Heart left ventricle (tissue), 16 donors: Measurements from ENCODE around the gene GC. TPM values are rescaled to one million over a fixed set of nuclear protein-coding genes. Genes with fewer than 3 reads are reported as not detected.
A peak's percentile ranks its signal among the peaks of the same experiment; 100 is the strongest.

Experiments used
- ATAC-seq, 4 donors: fragments of 200-7000 bp; cut with Tn5 transposase; one replicate each; pipeline ENCODE4 v1.9.1; 2020 to 2022; ENCODE audit warnings: moderate library complexity in 4 of 4, mild to moderate bottlenecking in 3 of 4, moderate number of reproducible peaks in 1 of 4
- DNase-seq, 5 donors: peaks; one replicate each; pipeline ENCODE4 v3.0.0-alpha.2; 2020
- H3K27ac ChIP-seq, 12 donors: fragments of 200-600 bp; sonication (generic) in 4 of 12; one replicate each; pipeline versions ENCODE4 v1.5.0 to v1.8.0; 2016 to 2022; ENCODE audit warnings: mild to moderate bottlenecking in 2 of 12
- H3K27me3 ChIP-seq, 9 donors: fragments of 200-600 bp; sonication (generic) in 2 of 9; one replicate each; pipeline versions ENCODE4 v1.5.1 to v1.8.0; 2016 to 2022; ENCODE audit warnings: mild to moderate bottlenecking in 3 of 9
- H3K36me3 ChIP-seq, 9 donors: fragments of 200-600 bp; sonication (generic) in 2 of 9; one replicate each; pipeline versions ENCODE4 v1.5.0 to v1.8.0; 2018 to 2022; ENCODE audit warnings: mild to moderate bottlenecking in 2 of 9
- H3K4me1 ChIP-seq, 12 donors: fragments of 200-600 bp; sonication (generic) in 4 of 12; one replicate each; pipeline versions ENCODE4 v1.5.0 to v1.8.0; 2016 to 2022; ENCODE audit warnings: mild to moderate bottlenecking in 3 of 12
- H3K4me3 ChIP-seq, 12 donors: fragments of 200-600 bp; sonication (generic) in 4 of 12; one replicate each; pipeline versions ENCODE4 v1.5.0 to v1.8.0; 2017 to 2022; ENCODE audit warnings: mild to moderate bottlenecking in 9 of 12, moderate library complexity in 4 of 12
- H3K9me3 ChIP-seq, 12 donors: fragments of 200-600 bp; sonication (generic) in 4 of 12; one replicate each; pipeline versions ENCODE4 v1.5.0 to v1.8.0; 2016 to 2022; ENCODE audit warnings: mild to moderate bottlenecking in 1 of 12
- CTCF ChIP-seq, 12 donors: fragments of 200-600 bp; sonication (generic) in 4 of 12; IDR thresholded peaks; one replicate each; pipeline versions ENCODE4 v1.5.0 to v1.8.0; 2018 to 2022; ENCODE audit warnings: antibody characterized with exemption in 12 of 12, mild to moderate bottlenecking in 5 of 12
- POLR2A ChIP-seq, 2 donors: fragments of 450-650 bp; IDR thresholded peaks; one replicate each; pipeline ENCODE4 v1.6.1; 2017; ENCODE audit warnings: antibody characterized with exemption in 2 of 2, mild to moderate bottlenecking in 2 of 2, moderate library complexity in 2 of 2
- WGBS, 4 donors: extraction: QIAGEN DNeasy Blood & Tissue Kit in 2 of 4; methylation state at CpG; one replicate each; pipeline versions ENCODE4 v1.1.5 to v1.1.7; 2013 to 2018; 5-methylcytosine and 5-hydroxymethylcytosine counted together
- intact Hi-C, 10 donors: fragments of 100-400 bp; cut with DNase I; formaldehyde crosslinking; loops; one replicate each; pipeline versions ENCODE4 v1.11.1 to v1.14.2; 2022
- long read RNA-seq, 3 donors: library from polyadenylated mRNA; unstranded; transcript quantifications; one replicate each; pipeline ENCODE4 v2.0.0, GENCODE V29; 2020 to 2021
- polyA plus RNA-seq, 2 donors: library from polyadenylated mRNA; stranded (reverse); fragments of 200-250 nt; gene quantifications; one replicate each; pipeline ENCODE4 v1.2.3, GENCODE V29; 2013
- total RNA-seq, 9 donors: library from RNA; depleted of rRNA in 2 of 9; stranded (reverse); fragments of >200 nt in 2 of 9; fragmentation: NEBNext Ultra II Directional in 3 of 9; extraction: Animal tissue kit (Norgen Biotek cat#: 25700) in 3 of 9; gene quantifications; one replicate each; pipeline versions ENCODE4 v1.1.0 to v1.2.4, GENCODE V29; 2016 to 2023
- donor health status: ischemic (EF 13 %, LVEDD 7.1; RV severe dilation, severe dysfunction).
- donor health status: healthy with polysubstance abuse.
- donor health status: DM: no; HTN: yes; CAD: no.
- donor health status: DM: no; HTN: no; CAD: no.
- donor health status: ischemic (EF 25% LVEDD 6.9; RV normal size, moderate dysfunction).
- donor health status: ischemic (EF 25% LVEDD 5.7; RV mildly dilated, moderate dysfunction).
- donor health status: healthy.
- donor health status: DM: yes; HTN: yes; CAD: no.
- donor health status: ischemic (EF 35%, LVEDD 5.7; RV mildly dilated, moderate dysfunction).
- donor health status: nonischemic (EF 11% LVEDD 7.7; RV severe dilation, severe dysfunction).
- donor health status: DM: yes; HTN: yes; CAD: no.
- donor health status: PGD.
- donor health status: ischemic (EF 29% LVEDD 5.4; RV normal size, mild dysfunction).
- donor health status: nonischemic (EF 23%, LVEDD 6.1; RV moderate dilation, normal function).

Gene GC, protein sequence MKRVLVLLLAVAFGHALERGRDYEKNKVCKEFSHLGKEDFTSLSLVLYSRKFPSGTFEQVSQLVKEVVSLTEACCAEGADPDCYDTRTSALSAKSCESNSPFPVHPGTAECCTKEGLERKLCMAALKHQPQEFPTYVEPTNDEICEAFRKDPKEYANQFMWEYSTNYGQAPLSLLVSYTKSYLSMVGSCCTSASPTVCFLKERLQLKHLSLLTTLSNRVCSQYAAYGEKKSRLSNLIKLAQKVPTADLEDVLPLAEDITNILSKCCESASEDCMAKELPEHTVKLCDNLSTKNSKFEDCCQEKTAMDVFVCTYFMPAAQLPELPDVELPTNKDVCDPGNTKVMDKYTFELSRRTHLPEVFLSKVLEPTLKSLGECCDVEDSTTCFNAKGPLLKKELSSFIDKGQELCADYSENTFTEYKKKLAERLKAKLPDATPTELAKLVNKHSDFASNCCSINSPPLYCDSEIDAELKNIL
- total RNA-seq (under 1 TPM in 1 of 9 donors, not detected in 8; 0.55 TPM), polyA plus RNA-seq (under 1 TPM in 1 of 2 donors, not detected in 1; 0.11 TPM)
- long read RNA-seq, donor 1, result 0 reads
- long read RNA-seq, donor 2, result 0 reads
- long read RNA-seq, donor 3, result 0 reads

DNA sequence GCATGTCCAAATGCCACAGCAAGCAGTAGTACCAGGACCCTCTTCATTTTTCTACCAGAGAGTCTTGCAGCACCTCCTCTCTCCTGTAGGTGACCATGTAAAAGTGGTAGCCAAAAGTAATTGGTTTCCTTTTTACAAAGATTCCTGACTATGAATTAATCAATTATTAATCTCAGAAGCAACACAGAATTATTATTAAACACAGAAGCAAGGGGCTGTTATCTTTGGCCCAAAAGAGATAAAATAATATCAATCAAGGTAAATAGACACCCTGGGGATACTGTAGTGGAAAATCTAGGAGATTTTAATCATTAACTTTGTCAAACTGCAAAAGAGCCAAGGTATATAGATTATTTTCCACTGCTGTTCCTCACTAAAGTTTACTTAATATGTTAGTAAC lies at the start of gene GC:
Gene GC (minus strand): TSS at position 108 of the 400 bp plus-strand sequence. CDS start 61 bp downstream, at position 47.
- intact Hi-C loops, result no loop called here
- no peak for TF ChIP-seq POLR2A (IDR thresholded peaks at IDR 0.05)
- TF ChIP-seq CTCF (IDR thresholded peaks at IDR 0.05), result no peak

DNA sequence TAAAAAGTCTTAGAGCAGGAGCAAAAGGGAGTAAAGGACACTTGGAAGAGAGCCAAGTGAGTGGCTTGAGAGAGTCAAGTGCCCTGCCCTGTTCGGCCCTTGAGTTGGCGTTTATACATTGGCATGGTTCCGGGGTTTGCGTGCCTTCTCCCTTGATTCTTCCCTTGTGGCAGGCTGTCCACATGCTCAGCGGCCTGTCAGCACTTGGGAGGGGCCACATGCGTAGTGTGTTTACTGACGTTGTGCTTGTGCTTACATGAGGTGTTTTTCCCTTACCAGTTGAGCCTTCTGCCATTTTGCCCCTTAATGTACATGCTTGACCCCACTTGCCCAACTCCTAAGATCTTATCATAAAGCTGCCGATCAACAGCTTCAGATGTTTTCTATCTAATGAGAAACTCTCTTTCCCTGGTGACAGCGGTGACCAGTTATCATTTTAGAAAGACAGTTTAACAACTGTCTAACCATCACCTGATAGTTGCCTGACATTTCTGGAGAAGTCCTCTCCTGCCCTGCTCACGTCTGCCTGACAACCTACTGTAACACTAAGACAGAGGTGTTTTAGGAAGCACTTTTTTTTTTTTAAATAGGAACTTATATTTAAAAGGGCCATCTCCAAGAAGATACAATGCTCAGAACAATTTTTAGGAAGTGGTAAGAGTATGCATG lies 49.5 kb upstream of the GC start:
- Histone ChIP-seq H3K9me3 (no peaks in the 10 kb centered on the region), H3K4me3 (no peak overlapping the region), H3K36me3 (no peaks in the 10 kb centered on the region), H3K4me1 (no peaks in the 10 kb centered on the region), H3K27me3 (no peaks in the 10 kb centered on the region), H3K27ac (no peak overlapping the region)
- WGBS, 4 donors, result 30 to 35% (median 32%) methylated on average over 10 of the region's 10 CpGs
- DNase-seq (peak in 2 of 5 donors; percentile 24 to 35), ATAC-seq (peak in 2 of 4 donors; percentile 27 to 70)
- intact Hi-C loops, result no loop called here
- no peak for TF ChIP-seq POLR2A (IDR thresholded peaks at IDR 0.05)
- no peak for TF ChIP-seq CTCF (IDR thresholded peaks at IDR 0.05)

More for the DNA sequence above, at the start of gene GC:
- Histone ChIP-seq H3K4me3 (no peak within 1 kb of the TSS), H3K27ac (no peak within 1 kb of the TSS), H3K4me1 (no peaks in the 10 kb centered on the region), H3K9me3 (no peaks in the 10 kb centered on the region), H3K27me3 (no peaks in the 10 kb centered on the region), H3K36me3 (no peaks in the 10 kb centered on the region)
- no peak for ATAC-seq
- DNase-seq, result no peak

DNA sequence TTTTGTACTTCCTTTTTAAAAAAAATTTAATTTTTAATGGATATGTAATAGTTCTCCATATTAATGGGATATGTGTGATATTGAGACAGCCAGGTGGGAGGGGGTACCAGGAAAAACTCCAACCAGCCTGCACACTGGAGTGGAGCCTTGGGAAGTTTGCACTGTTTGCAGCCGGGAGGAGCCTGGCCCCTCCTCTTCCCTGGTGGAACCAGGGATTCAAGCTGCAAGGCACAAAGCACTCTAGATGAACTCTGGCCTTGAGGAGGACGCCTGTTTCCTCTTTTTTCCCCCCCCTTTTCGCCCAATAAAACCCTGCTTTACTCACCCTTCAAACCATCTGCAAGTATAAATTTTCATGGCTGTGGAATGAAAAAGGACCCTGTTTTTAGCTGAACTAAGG lies 48.2 kb upstream of the GC start:
- 44 to 64% (median 56%) methylated on average over 3 of the region's 3 CpGs for WGBS, 4 donors
- Histone ChIP-seq H3K36me3 (no peaks in the 10 kb centered on the region), H3K9me3 (no peaks in the 10 kb centered on the region), H3K27ac (no peak overlapping the region), H3K4me1 (no peaks in the 10 kb centered on the region), H3K4me3 (no peak overlapping the region), H3K27me3 (no peaks in the 10 kb centered on the region)
- intact Hi-C loops, result no loop called here
- no peak for TF ChIP-seq CTCF (IDR thresholded peaks at IDR 0.05)
- no peak for TF ChIP-seq POLR2A (IDR thresholded peaks at IDR 0.05)
- no peak for DNase-seq
- ATAC-seq, result no peak

DNA sequence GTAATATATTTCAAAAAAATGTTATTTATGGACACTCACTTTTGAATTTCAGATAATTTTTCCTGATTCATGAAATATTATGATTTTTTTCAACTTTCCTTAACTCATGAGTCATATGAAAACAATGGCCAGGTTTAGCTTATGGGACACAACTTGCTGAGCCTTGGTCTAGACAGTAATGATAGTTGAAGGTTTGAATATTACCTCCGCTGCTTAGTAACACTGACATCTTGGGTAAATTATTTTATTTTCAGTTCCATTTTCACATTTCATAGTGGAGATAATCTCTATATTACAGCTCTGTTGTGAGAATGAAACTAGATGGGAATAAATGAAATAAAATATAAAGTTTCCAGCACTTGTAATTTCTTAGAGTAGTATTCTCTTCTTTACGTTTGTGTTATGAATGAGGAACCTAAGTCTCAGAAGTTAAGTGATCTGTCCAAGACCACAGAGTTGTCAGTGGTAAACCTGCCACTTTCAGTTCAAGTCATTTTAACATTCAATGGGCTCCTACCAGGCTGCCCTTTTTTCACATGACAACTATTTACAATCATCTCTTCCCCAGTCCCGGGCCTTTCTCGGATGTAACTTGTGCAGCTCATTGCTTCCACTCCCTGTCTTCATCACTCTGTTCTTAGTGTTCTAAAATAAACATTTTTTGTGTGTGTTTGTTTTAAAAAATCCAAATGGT lies 46.8 kb upstream of the GC start:
- Histone ChIP-seq H3K9me3 (no peaks in the 10 kb centered on the region), H3K4me3 (no peak overlapping the region), H3K27me3 (no peaks in the 10 kb centered on the region), H3K27ac (no peak overlapping the region), H3K36me3 (no peaks in the 10 kb centered on the region), H3K4me1 (no peaks in the 10 kb centered on the region)
- intact Hi-C loops, result no loop called here
- ATAC-seq (no peak), DNase-seq (no peak)
- TF ChIP-seq POLR2A (IDR thresholded peaks at IDR 0.05), result no peak
- TF ChIP-seq CTCF (IDR thresholded peaks at IDR 0.05), result no peak
- WGBS, 4 donors, result 77 to 88% (median 84%) methylated on average over 4 of the region's 4 CpGs
